ENCODE measurements around the gene RHBDL1. TPM values are rescaled to one million over a fixed set of nuclear protein-coding genes. Genes with fewer than 3 reads are reported as not detected.

RHBDL1 gene
- total and polyA plus RNA-seq, 2 of the 8 experiments (the other 6 are each of a cell fraction or from before 2014, with no cell fraction given), result 4.0 to 8.1 TPM

DNA sequence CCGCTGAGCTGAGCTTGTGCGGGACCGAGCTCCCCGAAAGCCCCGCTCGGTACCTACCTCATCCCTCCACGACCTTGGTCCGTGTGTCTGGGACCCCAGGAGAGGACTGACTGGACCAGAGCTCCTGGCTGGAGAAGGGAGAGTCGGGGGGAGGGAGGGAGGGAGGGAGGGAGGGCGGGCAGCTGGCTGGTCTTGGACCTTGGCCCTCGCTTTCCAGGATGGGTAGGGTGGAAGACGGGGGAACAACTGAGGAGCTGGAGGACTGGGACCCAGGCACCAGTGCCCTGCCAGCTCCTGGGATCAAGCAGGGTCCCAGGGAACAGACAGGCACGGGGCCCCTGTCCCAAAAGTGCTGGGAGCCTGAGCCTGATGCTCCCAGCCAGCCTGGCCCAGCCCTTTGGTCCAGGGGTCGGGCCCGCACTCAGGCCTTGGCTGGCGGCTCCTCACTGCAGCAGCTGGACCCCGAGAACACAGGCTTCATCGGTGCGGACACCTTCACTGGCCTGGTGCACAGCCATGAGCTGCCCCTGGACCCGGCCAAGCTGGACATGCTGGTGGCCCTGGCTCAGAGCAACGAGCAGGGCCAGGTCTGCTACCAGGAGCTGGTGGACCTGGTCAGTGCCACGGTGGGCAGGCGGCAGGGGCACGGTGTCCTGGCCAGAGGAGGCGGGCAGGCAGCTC, 553 bp downstream of the RHBDL1 start:
- H3K4me2 ChIP-seq (ENCODE audit: insufficient read depth in 1 of 2, low read depth in 2 of 2, low read length in 2 of 2), result peak overlapping the region; percentile 79 to 99
- TF ChIP-seq SIRT6 (IDR thresholded peaks at IDR 0.05; ENCODE audit: low read length) (no peak), KDM4A (IDR thresholded peaks at IDR 0.05; ENCODE audit: low read depth, low read length, severe bottlenecking) (no peak), CREB1 (IDR thresholded peaks at IDR 0.05) (no peak), KDM5A (IDR thresholded peaks at IDR 0.05; ENCODE audit: low read length) (no peak), JUN (IDR thresholded peaks at IDR 0.05; ENCODE audit: low read depth, low read length) (no peak), BACH1 (IDR thresholded peaks at IDR 0.05; ENCODE audit: low read length) (no peak), TAF1 (IDR thresholded peaks at IDR 0.05; ENCODE audit: low read depth, low read length) (no peak), RNF2 (IDR thresholded peaks at IDR 0.05; ENCODE audit: borderline replicate concordance, low read depth, low read length, missing control alignments, poor library complexity, severe bottlenecking) (no peak), FOSL1 (IDR thresholded peaks at IDR 0.05; ENCODE audit: insufficient read depth, low read depth, low read length) (no peak), POU5F1 (IDR thresholded peaks at IDR 0.05; ENCODE audit: low read depth, low read length) (no peak)
- TF ChIP-seq, protein P1, sequence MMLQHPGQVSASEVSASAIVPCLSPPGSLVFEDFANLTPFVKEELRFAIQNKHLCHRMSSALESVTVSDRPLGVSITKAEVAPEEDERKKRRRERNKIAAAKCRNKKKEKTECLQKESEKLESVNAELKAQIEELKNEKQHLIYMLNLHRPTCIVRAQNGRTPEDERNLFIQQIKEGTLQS (IDR thresholded peaks at IDR 0.05; ENCODE audit: insufficient read depth, low read depth, low read length), result no peak

More for the DNA sequence above, 553 bp downstream of the RHBDL1 start:
- Histone ChIP-seq H2BK120ac (replicated peaks; ENCODE audit: low read depth, low read length) (no peak overlapping the region), H3K36me3 (ENCODE audit: control insufficient read depth in 2 of 4, insufficient read depth in 4 of 4, low read length in 3 of 4) (peaks cover 9 to 27% (median 19%) of the 10 kb centered on the region in 4 experiments; a peak in 7 of 8 replicates), H3K23ac (ENCODE audit: insufficient read length) (no peak overlapping the region), H3K27me3 (replicated peaks in 1 of 4; ENCODE audit: control insufficient read depth in 3 of 4, extremely low read depth in 1 of 4, insufficient read depth in 3 of 4, low read length in 3 of 4) (peaks cover 0 to 2% (median 0%) of the 10 kb centered on the region in 4 experiments; a peak in 2 of 7 replicates), H4K8ac (ENCODE audit: extremely low read depth, insufficient read depth, low read length) (no peak overlapping the region), H2BK20ac (ENCODE audit: low read length) (peak overlapping the region; percentile 61; the same call in 1 of the 2 replicates), H3K79me2 (ENCODE audit: control insufficient read depth in 1 of 2, insufficient read depth in 2 of 2, low read length in 2 of 2) (peaks cover 0 to 1% of the 10 kb centered on the region in 2 experiments; a peak in 1 of 4 replicates), H3K56ac (replicated peaks; ENCODE audit: insufficient read length, low read depth, low read length) (no peak overlapping the region), H2BK15ac (ENCODE audit: low read length) (peak overlapping the region; percentile 92; the same call in 1 of the 2 replicates), H3K4me1 (replicated peaks in 1 of 4; ENCODE audit: control insufficient read depth in 3 of 4, insufficient read depth in 4 of 4, low read length in 3 of 4) (peaks cover 0 to 33% (median 25%) of the 10 kb centered on the region in 4 experiments; a peak in 6 of 7 replicates), H3K9me3 (ENCODE audit: insufficient read depth in 2 of 2, low read depth in 1 of 2, low read length in 1 of 2) (no peaks in the 10 kb centered on the region), H4K20me1 (replicated peaks in 1 of 2; ENCODE audit: control insufficient read depth in 1 of 2, insufficient read depth in 2 of 2, low read length in 2 of 2) (peaks cover 4 to 21% of the 10 kb centered on the region in 2 experiments), H3K14ac (ENCODE audit: insufficient read length) (no peak overlapping the region), H3K18ac (ENCODE audit: extremely low read depth, low read length) (peak overlapping the region; percentile 48; the same call in 1 of the 2 replicates), H4K91ac (replicated peaks; ENCODE audit: insufficient read length, low read length) (peak overlapping the region; percentile 52), H3K4me3 (ENCODE audit: extremely low read depth in 1 of 4, insufficient read depth in 2 of 4, low read depth in 3 of 4, low read length in 4 of 4) (peak overlapping the region; percentile 29 to 74 (median 48); a peak in 6 of 8 replicates), H3K27ac (ENCODE audit: low read depth, low read length) (no peak overlapping the region), H3K4ac (replicated peaks; ENCODE audit: insufficient read length, low read depth, low read length) (peak overlapping the region; percentile 69), H2AK5ac (ENCODE audit: low read depth, low read length) (peak overlapping the region; percentile 75; the same call in 1 of the 2 replicates), H2AFZ (ENCODE audit: low read length) (no peak overlapping the region), H3K23me2 (ENCODE audit: low read depth, low read length) (peaks cover 12% of the 10 kb centered on the region), H3K79me1 (ENCODE audit: low read depth, low read length) (peaks cover under 1% of the 10 kb centered on the region; the same call in 1 of the 2 replicates), H4K5ac (ENCODE audit: insufficient read length, low read depth, low read length) (no peak overlapping the region), H2BK12ac (ENCODE audit: low read depth, low read length) (peak overlapping the region; percentile 96; the same call in 1 of the 2 replicates), H3K9ac (replicated peaks in 1 of 4; ENCODE audit: extremely low read depth in 1 of 4, low read depth in 3 of 4, low read length in 3 of 4) (no peak overlapping the region; a peak in 1 of 7 replicates), H2BK5ac (ENCODE audit: low read depth, low read length) (no peak overlapping the region)
- CTCF ChIA-PET (ENCODE audit: partially characterized antibody), result interaction anchor here (0.7 to 12.0 kb wide), 9 partner anchors 8 to 94 kb away, joined by 3 to 75 read pairs (median 5); partner anchors contain the start of genes RHOT2 and WDR24
- no peak for FAIRE-seq
- POLR2A ChIA-PET (ENCODE audit: partially characterized antibody), result interaction anchor here (1.2 to 13.3 kb wide), 19 partner anchors 8 to 127 kb away, joined by 3 to 214 read pairs (median 6); partner anchors contain the start of genes ANTKMT, CCDC78, JMJD8 and METTL26
- peak in 1 of 2 experiments; percentile 55 for DNase-seq (ENCODE audit: low read depth in 1 of 2, low spot score in 2 of 2)
- 89% methylated on average over 14 of the region's 25 CpGs; no CpG with 5 or more reads in 1 of the 2 experiments for WGBS, 2 experiments (ENCODE audit: extremely low coverage in 1 of 2, insufficient coverage in 1 of 2, insufficient read length in 1 of 2, insufficient replicate concordance in 2 of 2, low coverage in 1 of 2, low lambda C conversion rate in 2 of 2, missing lambda C conversion rate in 1 of 2)
